GM12892 (cell line): ENCODE data around the gene ADAMTS15.

Experiments
- POLR2A ChIP-seq: IDR thresholded peaks from 2 replicates; pipeline ENCODE4 v1.6.1; 2011; ENCODE audit warnings: low read depth, low read length, control low read depth
- POLR2AphosphoS5 ChIP-seq: IDR thresholded peaks from 2 replicates; pipeline ENCODE4 v1.6.1; 2011; ENCODE audit warnings: low read depth, low read length, control low read depth
- TAF1 ChIP-seq: IDR thresholded peaks from 2 replicates; pipeline ENCODE4 v1.6.1; 2011; ENCODE audit warnings: low read depth, mild to moderate bottlenecking, control low read depth, low read length, borderline replicate concordance

- TF ChIP-seq POLR2A (no peak), POLR2AphosphoS5 (no peak), TAF1 (no peak)
These were observed 63.3 kb downstream of the ADAMTS15 start for GRCh38 chr11:130511765-130512164.
